Sciatic nerve (tissue), 2 donors: ENCODE data around the gene LDB1. TPM values are rescaled to one million over a fixed set of nuclear protein-coding genes. Genes with fewer than 3 reads are reported as not detected.

Experiments
- ATAC-seq: fragments of 200-7000 bp; cut with Tn5 transposase; one replicate; pipeline ENCODE4 v1.9.1; 2020; ENCODE audit warnings: mild to moderate bottlenecking, moderate library complexity
- DNase-seq: peaks from one replicate; pipeline ENCODE4 v3.0.0-alpha.2; 2020; ENCODE audit warnings: low spot score
- intact Hi-C: fragments of 100-400 bp; cut with DNase I; formaldehyde crosslinking; loops from one replicate; pipeline ENCODE4 v1.14.2; 2022
- total RNA-seq: library from RNA; stranded (reverse); fragmentation: NEBNext Ultra II Directional; extraction: Animal tissue kit (Norgen Biotek cat#: 25700); gene quantifications from one replicate; pipeline ENCODE4 v1.2.1, GENCODE V29; 2021
- donor health status: DM: no; HTN: no; CAD: no.
- donor health status: DM: no; HTN: no; CAD: no.

The LDB1 gene
- total RNA-seq, 1 donor from 2014 or later: 64.3 TPM

DNA sequence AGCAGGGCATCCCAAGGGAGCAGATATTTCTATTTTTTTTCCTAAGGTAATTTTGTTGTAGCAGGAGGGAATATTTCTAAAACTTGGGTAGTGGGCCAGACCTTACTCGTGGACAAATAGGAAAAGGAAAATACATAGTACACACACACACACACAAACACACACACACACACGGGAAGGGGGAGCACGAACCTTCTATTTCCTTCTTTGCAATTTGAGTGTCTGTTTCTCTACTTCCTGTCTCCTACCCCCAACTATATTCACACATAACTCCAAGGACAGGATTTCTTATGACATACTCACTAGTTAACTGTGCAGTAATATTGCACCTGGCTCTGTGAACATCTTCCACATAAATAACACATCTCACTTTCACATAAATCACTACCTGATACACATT is 4.4 kb downstream of the LDB1 start:
- no peak for DNase-seq

DNA sequence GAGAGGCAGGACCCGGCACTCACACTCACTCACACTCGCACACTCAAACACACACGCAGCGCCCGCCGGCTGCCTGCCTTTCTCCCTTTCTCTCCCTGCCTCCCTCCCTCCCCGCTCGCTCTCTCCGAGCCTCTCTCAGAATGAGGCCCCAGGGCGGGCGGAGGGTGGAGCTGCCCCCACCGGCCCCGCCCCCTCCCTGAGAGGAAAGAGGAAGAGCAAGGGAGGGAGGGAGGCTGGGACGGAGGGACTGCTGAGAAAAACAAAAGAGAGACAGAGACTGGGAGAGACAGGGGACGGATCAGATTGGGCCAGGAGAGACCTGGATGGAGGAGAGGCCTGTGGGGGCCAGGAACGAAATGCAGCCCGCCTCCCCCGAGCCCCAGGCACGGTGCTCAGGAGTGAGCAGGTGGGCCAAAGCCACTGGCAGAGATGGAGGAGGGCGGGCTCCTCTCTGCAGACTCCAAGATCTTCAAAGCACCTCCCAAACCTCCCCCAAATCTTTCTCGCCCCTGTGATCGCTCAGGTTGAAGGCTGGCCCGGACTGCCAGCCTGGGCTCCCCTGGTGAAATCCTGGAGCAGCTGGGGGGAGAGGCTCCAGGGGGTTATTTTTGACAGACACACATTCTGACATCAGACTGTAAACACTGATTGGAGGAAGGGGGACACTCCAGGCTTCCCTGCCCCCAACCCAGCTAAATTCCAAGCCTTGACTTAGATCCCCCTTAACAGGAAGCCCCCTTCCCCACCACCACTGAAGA is 5.1 kb downstream of the LDB1 start:
- intact Hi-C loops: no loop called here
- ATAC-seq (peak; percentile 84), DNase-seq (peak; percentile 94)

More for the DNA sequence above, 4.4 kb downstream of the LDB1 start:
- intact Hi-C loops: no loop called here
- no peak for ATAC-seq

DNA sequence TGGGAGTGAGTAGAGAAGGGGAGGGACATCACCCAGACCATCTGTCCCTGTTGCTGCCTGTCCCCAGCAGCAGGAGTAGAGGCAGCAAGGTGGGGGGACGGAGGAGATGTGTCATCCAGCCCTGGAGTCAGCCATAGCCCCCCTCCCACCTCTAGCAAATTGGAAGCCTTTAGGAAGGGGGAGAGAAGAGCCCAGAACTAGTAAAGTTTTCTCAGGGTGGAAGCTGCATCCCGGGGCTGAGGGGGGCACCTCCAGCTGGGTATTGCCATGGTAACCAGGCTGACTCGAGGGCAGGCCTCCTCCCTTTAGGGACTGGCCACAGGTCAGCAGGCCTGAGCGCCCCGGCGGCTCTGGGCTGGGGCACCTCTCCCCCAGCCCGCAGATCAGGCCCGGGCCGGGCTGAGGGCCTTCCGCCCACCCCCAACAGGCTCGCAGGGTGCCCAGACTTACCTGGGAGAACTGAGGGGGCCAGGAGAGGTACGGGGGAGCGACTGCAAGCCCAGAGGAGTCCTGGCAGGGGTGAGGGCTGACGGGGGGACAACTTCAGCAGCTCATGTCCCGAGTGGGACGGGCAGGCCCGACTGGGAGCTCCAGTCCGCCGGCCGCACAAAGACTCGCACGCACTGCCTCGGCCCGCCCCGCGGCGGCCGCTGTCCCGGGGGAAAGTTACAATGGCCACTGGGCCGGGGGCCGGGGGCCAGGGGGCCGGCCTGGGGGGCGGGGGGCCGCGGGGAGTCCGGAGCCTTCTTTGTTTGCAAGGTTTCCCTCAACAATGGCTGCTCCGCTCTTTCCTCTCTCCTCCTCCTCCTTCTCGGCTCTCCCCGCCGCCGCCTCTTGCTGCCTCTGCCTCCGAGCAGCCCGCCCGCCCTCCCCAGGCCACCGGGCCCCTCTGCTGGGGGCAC is 6.0 kb downstream of the LDB1 start:
- peak; percentile 63 for DNase-seq
- ATAC-seq: no peak
- intact Hi-C loops: no loop called here

DNA sequence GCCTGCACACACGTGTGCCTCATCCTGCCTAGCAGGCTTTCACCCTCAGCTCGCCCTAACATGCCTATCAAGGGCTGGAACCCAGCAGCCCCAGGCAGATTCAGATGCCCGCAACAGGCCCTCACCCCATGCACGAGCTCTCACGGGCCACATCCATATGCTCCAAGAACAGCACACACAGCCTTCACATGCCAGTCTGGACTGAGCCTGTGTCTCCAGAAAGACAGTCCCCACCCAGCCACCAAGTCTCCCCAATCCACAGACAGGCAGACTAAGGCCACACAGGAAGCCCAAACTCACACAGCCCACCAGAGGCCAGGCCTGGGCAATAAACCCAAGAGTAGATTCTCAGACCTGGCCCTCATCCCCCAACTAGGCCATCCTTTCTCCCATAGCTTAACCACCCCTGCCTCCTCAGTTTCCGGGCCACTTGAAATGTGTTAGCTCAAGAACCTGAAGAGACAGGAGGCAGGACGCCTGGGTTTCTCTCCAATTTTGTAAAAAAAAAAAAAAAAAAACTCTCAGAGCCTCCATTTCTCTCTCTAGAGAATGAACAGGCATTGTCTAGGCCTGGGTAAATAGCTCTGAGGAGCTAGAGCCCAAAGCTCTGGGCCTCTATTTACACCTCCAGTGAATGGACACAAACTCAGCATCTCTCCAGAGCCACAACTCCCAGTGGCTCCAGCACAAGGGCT is 6.8 kb downstream of the LDB1 start:
- no peak for DNase-seq
- intact Hi-C loops: no loop called here
- no peak for ATAC-seq

DNA sequence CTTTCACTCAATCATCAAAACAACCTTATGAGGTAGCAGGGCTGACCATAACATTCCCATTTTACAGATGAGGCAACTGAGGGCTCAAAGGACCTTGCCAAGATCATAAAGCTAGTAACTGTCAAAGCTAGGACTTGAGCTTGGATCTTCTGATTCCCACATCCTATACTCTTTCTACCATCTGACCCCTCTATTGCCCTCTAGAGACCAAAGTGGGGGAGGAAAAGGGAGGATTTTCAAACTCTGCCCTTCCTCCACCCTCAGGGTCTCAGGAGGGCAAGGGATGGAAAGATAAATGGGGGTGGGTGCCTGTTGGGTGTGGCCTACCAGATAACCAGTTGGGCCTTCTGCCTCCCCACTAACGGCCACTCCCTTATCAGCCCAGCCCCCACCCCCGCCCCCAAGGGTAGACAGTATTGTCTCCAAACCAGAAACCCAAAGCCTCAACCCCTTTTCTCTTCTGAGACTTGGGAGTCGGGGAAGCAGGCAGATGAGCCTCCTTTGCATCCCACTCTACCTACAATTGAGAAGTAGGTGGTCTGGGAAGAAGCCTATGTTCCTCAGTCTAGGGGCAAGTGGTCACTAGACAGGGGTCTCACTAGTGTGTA is 7.9 kb downstream of the LDB1 start:
- intact Hi-C loops: no loop called here

DNA sequence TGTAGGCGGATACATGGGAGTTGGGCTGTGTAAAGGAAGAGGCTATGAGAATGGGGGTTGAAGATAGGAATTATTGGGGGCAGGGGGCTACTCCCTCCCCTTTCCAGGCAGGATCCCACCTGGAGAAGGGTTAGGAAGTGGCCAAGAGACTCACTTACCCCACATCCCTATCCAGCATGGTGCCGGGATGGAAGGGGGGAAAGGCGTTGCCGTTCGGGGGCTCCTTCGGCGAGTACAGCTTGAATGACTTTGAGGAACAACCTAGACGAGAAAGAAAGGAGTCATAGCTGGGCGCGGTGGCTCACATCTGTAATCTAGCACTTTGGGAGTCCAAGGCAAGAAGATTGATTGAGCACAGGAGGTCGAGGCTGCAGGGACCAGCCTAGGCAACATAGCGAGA is 8.9 kb downstream of the LDB1 start:
- ATAC-seq: no peak
- intact Hi-C loops: no loop called here
- no peak for DNase-seq

More for the DNA sequence above, 7.9 kb downstream of the LDB1 start:
- ATAC-seq (no peak), DNase-seq (no peak)

DNA sequence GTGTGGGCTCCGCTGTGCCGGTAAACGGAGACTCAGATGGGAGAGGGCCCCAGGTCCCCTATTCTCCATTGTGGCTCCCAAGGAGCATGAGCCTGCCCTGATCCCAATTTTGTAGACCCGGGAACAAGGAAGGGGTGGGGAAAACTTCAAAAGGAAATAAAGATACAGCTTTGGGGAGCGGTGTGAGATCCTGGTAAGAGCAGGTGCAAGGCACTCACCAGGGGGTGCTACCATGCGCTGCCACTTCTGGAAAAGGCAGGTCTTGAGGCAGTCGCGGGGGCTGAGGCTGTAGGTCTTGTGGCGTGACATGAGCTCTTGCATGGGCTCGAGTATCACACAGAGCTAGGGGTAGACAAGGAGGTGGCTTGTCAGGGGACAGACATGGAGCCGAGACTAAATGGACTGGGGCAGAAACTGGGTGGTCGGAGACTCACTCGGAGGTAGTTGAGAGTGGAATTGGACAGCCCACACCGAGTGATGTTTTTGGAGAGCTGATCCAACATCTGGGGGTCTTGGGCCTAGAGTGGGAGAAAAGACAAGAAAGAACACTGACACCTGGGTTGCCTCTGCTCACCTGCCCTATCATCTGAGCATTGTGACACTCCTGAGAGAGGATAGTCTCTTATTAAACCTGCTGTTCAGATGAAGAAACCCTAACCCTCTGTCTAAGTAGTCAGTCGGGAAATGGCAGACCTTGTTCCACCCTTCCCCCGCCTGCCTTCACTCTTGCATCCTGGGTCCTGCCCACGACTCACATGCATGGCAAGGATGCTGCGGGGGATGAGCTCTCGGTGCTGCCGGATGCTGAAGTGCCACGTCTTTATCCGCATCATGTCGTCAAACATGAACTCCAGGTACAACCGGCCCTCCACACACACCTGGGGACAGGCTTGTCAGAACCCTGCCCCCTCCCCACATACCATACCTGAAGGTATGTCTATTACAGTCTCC is 10.7 kb downstream of the LDB1 start:
- ATAC-seq (no peak), DNase-seq (no peak)
- intact Hi-C loops: no loop called here

DNA sequence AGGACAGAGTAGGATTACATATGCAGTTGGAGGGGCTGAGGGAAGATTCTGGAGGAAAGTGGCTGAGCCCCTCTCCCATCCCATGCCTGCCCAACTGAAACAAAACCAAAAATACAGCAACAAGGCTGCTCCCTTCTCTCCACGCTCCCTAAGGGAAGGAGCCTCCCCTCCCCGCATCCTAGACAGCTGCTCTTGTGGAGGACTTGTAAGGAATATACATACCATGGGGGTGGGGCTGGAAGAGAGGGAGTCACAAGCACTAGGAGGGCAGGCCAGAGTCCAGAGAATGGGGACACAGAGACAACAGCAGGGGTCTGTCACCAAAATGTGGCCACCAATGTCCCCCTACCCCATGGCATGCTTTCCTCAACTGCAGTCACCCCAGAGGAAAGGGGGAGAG is 13.2 kb downstream of the LDB1 start:
- ATAC-seq: no peak
- intact Hi-C loops: no loop called here

DNA sequence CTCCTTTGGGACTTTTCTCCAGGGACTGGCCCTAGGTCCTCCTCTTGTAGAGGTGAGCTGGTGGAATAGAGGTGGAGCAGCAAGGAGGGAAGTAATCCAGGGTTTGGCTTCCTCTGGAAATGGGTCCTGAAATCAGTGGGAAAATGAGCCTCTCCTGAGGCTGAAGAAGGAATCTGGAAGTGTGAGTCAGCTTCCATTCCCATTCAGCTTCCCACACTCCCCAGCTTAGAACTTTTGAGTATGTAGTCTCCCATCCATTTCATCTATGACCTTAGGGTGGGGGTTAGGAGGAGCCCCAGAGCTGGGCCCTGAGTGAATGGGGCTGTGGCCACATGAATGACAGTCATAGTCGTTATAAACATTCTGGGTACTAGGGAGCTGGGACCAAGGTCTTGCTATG is 17.7 kb downstream of the LDB1 start:
- DNase-seq: no peak
- intact Hi-C loops: no loop called here

More for the DNA sequence above, 13.2 kb downstream of the LDB1 start:
- DNase-seq: no peak

DNA sequence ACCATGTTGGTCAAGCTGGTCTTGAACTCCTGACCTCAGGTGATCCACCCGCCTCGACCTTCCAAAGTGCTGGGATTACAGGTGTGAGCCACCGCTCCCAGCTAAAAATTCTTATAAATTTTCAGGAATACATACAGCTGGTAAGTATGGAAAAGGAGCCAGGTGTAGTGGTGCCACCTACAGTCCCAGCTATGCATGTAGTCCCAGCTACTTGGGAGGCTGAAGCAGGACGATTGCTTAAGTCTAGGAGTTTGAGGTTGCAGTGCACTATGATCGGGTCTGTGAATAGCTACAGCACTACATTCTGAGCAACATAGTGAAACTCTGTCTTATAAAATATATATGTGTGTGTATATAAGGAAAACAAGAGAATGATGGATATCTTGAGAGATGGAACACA is 19.0 kb downstream of the LDB1 start:
- DNase-seq (no peak), ATAC-seq (no peak)
- intact Hi-C loops: no loop called here

More for the DNA sequence above, 17.7 kb downstream of the LDB1 start:
- no peak for ATAC-seq

DNA sequence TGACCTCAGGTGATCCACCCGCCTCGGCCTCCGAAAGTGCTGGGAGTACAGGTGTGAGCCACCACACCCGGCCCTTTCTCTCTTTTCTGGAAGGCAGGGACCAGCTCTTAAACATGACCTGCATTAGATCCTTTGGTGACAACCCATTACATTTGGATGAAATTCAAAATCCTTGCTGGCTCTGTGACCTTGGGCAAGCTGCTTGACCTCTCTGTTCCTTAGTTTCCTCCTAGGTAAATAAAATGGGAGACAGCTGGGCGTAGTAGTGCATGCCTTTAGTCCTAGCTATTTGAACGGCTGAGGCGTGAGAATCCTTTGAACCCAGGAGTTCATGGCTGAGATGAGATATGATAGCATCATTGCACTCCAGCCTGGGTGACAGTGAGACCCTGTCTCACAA is 23.7 kb downstream of the LDB1 start:
- intact Hi-C loops: no loop called here
- ATAC-seq (no peak), DNase-seq (no peak)

DNA sequence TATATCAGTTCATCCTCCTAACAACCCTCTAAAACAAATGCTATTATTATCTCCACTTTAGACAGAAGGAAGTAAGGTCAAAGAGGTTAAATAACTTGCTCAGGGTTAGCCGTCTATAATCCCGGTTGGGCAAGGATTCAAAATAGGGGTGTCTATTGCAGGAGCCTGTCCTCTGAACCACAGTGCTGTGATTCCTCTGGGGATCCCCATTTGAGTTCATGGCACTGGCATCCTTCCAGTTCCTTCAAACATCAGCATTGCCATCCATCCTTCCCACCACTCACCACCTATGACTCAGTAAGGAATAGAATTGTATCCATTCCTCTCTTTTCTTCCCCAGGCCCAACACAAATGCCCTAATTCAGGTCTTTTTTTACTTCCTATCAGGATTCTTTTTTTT is 29.4 kb downstream of the LDB1 start:
- no peak for ATAC-seq

DNA sequence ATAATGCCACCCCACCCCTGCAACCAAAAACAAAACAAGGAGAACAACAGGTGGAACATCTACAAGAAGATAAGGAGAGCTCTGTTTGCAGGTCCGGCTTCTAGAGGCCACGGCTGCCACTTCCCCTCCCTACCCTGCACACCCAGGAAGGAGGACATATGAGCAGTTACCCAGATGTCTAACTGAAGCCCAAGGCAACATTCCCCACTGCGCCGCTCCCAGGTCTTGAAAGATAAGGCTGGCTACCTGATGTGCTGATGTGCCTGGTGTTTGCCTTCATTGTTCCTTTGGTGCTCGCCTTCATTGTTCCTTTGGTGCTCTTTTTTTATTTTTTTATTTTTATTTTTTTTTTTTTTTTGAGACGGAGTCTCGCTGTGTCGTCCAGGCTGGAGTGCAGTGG is 34.0 kb downstream of the LDB1 start:
- intact Hi-C loops: no loop called here
- DNase-seq (no peak), ATAC-seq (no peak)

More for the DNA sequence above, 29.4 kb downstream of the LDB1 start:
- intact Hi-C loops: no loop called here
- DNase-seq: no peak

DNA sequence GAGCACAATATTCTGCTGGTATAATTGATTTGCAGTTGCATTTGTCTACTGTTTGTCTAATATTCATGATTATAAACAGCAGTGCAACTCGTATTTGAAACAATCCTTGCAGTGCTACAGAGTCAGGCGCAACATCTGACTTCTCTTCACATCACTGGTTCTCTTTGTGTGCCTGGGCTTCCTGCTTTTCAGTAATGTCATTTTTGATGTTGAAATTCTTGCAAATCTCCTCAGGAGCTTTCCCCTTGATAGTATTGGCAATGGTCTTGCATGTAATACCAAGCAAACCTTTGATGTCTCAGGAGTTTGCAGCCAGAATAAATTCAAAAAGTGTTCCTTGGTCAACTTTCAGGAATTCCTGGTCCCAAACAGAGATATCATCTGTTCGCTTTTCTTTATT is 34.8 kb downstream of the LDB1 start:
- no peak for DNase-seq
- intact Hi-C loops: no loop called here
- no peak for ATAC-seq

DNA sequence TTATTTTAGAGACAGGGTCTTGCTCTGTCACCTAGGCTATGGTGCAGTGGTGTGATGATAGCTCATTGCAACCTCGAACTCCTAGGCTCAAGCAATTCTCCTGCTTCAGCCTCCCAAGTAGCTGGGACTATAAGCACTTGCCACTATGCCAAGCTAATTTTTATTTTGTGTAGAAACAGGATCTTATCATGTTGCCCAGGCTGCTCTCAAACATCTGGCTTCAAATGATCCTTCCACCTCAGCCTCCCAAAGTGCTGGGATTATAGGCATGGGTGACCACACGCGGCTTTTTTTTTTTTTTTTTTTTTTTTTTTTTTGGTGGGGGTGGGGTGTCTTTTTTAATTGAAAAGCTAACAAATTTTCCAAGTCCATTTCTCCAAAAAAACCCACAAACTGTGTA is 36.6 kb downstream of the LDB1 start:
- DNase-seq (no peak), ATAC-seq (no peak)
- intact Hi-C loops: no loop called here

DNA sequence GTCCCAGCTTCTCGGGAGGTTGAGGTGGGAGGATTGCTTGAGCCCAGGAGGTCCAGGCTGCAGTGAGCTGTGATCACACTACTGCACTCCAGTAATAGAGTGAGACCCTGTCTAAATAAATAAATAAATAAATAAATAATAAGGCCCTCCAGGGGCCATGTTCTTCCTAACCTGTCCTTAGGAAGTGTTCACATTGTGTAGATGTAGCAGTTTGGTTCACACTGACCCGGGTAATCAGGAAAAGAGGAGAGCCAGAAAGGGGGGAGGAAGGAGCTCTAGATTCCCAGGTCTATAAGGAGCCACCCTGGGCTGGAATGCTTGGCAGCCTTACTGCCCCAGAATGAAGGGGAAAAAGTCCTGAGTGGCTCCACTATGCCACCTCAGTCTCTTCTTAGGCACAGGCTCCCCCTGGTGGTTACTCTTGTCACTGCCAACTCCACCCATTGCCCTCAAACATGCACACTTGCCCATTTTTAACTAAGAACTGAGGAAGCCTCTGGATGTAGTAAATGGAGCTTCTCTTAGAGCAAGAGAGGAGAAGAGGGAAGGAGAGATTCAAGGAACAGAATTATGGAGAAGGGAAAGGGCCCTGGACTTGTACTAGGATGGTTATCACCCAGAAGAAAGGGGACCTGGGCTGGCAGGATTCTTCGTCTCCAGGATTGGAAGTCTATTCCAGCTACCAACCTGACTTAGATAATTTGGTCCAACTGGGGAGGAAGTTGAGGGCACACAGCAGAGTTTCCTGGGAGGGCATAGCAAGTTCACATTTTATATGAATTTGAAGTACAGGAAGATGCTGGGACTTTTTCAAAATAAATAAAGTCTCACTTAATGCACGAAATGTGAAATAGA is 47.3 kb downstream of the LDB1 start:
- ATAC-seq (peak; percentile 90), DNase-seq (peak; percentile 91)
- intact Hi-C loops: no loop called here

DNA sequence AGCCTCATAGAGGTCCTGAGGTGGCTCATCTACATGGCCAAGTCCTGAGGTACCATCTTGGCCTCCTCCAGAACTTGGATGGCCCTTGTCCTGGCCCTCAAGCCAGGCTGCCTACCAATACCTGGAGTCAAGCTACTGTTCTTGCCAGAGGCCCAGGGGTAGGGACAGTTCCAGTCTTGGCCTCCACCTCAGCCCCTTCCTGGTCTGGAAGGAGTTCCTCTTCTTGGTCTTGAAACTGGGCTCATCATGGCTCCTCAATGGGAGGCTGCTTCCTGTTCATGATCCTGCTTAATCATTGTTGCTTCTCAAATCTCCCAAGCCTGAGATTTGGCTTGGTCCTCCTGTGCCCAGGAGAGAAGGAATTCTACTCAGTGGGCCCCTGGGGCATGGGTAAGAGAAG is 51.1 kb downstream of the LDB1 start:
- intact Hi-C loops: no loop called here
- ATAC-seq: no peak
- no peak for DNase-seq
